ENCODE results near the gene PANK4. TPM values are rescaled to one million over a fixed set of nuclear protein-coding genes. Genes with fewer than 3 reads are reported as not detected.

Gene PANK4
- total and polyA plus RNA-seq, 9 donors = 19.7 to 30.2 (median 22.5) TPM

DNA sequence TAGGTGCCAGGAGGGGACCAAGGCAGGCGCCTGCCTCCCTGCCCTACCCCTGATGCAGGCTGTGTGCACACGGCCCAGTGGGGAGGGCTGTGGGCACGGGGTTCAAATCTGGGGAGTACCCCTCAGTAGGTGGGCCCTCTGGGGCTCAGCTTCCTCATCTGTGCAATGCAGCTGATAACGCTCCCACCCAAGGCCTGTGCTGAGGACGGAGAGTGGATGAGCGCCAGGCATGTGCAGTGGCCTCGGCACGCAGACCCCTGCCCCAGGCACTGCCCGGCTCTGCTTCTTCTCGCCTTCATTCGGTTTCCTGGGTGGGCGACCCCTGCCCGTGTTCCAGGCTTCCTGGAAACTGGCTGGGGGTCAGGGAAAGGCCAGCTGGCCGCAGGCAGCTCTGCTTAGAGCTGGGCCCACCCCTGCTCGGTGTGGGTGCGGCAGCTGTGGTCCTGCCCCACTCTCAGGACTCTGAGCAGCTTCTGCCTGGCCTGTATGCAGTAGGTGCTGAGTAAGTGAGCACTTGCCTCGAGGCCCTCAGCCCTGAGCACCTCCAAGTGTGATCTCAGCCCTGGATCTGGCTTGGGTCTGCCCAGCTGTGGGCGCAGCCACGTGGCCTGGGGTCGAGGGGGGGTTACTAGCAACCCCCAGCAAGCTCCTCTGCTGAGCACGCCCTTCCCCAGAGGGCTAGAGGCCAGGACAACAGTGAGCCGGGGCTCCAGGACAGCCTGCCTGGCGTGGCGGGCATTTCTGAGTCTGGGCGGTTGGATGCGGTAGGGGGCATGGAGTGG is 17.9 kb upstream of the PANK4 start:
- H3K9me3 ChIP-seq (replicated peaks; ENCODE audit: control insufficient read depth, low read depth, low read length) = no peaks in the 10 kb centered on the region
- H3K4me1 ChIP-seq (ENCODE audit: control insufficient read depth, insufficient read depth, low read length) = peaks cover 75% of the 10 kb centered on the region
- H3K27me3 ChIP-seq (ENCODE audit: control insufficient read depth, insufficient read depth, low read length) = peaks cover 23% of the 10 kb centered on the region
- peak; percentile 64 for DNase-seq
- H3K27ac ChIP-seq (ENCODE audit: low read length) = peak overlapping the region; percentile 51
- H3K36me3 ChIP-seq (ENCODE audit: control insufficient read depth, insufficient read depth, low read length) = no peaks in the 10 kb centered on the region
- no peak overlapping the region for H3K4me3 ChIP-seq (ENCODE audit: low read length)
- 35% methylated on average over 24 of the region's 26 CpGs for WGBS (ENCODE audit: insufficient coverage)

DNA sequence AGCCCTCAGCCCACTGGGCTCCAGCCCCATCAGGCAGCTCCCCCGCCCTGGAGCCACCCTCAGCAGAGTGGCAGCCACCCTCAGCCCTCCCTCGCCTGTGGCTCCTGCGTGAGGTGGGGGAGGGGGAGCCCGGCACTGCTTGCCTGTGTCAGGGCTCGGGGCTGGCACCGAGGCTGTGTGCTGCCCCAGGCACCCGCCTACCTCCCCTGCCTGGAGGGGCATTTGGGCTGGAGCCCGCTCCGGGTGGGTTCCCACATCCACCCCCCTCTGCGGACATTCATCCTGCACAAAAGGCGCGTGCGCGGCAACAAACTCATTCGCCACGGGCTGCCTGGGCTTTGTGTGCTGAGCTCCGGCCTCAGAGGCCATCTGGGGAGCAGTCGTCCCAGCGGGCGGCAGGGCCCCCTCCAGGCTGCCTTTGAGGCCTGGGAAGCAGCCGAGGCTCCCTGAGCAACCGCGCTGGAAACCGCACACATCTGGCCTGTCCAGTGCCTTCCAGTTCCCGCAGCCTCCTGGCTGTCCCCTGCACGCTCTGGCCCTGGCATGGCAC is 17.2 kb upstream of the PANK4 start:
- peak overlapping the region; percentile 7 for H3K27ac ChIP-seq (ENCODE audit: low read length)
- no peaks in the 10 kb centered on the region for H3K36me3 ChIP-seq (ENCODE audit: control insufficient read depth, insufficient read depth, low read length)
- DNase-seq = no peak
- 19% methylated on average over 23 of the region's 26 CpGs for WGBS (ENCODE audit: insufficient coverage)
- H3K9me3 ChIP-seq (replicated peaks; ENCODE audit: control insufficient read depth, low read depth, low read length) = no peaks in the 10 kb centered on the region
- peaks cover 26% of the 10 kb centered on the region for H3K27me3 ChIP-seq (ENCODE audit: control insufficient read depth, insufficient read depth, low read length)
- H3K4me3 ChIP-seq (ENCODE audit: low read length) = no peak overlapping the region
- H3K4me1 ChIP-seq (ENCODE audit: control insufficient read depth, insufficient read depth, low read length) = peaks cover 68% of the 10 kb centered on the region

DNA sequence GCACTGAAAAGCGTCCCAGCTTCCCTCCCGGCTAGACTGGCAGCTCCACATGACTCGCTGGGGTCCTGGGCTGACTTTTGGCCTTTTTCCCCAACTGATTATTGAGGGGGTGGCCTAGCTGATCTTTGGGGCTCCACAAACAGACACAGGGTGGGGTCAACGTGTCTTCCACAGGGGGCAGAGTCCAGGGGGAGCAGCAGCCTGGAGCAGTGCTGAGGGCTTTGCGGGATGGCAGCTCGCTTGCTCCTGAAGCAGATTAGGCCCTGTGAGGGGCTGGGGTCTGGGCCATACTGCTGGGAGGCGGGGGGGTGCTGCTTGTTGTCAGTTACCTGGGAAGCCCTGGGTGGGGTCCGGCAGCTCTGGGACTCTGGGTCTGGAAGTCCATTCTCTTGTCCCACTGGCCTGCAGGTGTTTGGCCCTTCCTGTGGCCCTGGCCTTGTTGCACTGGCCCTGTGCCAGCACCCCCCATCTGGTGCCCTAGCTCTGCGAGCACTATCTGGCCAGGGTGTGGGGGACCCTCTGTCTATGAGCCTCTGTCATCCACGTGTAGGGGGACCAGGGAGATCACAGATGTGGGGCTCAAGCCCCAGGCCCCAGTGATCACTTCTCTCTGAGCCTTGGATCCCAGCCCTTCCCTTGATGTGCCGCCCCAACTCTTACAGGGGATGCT is 16.0 kb upstream of the PANK4 start:
- Histone ChIP-seq H3K36me3 (ENCODE audit: control insufficient read depth, insufficient read depth, low read length) (no peaks in the 10 kb centered on the region), H3K4me1 (ENCODE audit: control insufficient read depth, insufficient read depth, low read length) (peaks cover 62% of the 10 kb centered on the region), H3K27ac (ENCODE audit: low read length) (no peak overlapping the region), H3K9me3 (replicated peaks; ENCODE audit: control insufficient read depth, low read depth, low read length) (no peaks in the 10 kb centered on the region), H3K27me3 (ENCODE audit: control insufficient read depth, insufficient read depth, low read length) (peaks cover 26% of the 10 kb centered on the region), H3K4me3 (ENCODE audit: low read length) (no peak overlapping the region)
- no peak for DNase-seq
- WGBS (ENCODE audit: insufficient coverage) = 60% methylated on average over 8 of the region's 11 CpGs

DNA sequence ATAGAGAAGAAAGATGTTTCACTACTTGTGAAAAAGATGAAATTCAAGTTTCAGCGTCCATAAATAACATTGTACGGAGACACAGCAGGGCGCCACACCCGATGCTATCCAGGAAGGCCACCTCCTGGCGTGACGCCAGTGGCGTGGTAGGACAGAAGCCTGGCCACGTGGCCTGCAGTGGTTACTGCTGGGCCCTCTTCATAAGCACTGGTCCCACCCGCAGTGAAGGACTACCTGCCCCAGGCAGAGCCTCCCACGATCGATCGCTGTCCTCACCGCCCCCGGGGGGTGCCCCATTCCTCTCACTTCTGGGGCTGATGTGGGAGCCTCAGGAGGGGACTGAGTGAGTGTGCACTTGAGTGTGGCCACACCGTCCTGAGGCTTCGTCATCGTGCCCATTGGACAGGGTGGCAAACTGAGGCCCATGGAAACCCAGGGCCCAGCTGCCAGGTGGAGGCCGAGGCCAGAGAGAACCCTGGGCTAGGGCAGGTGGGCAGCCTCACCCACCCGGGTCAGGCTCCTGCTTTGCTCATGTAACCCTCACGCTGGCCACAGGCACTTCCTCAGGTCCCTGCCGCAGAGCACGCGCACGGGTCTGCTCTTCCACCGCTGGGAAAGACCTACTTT is 15.3 kb upstream of the PANK4 start:
- no peak overlapping the region for H3K4me3 ChIP-seq (ENCODE audit: low read length)
- 78% methylated on average over 24 of the region's 25 CpGs for WGBS (ENCODE audit: insufficient coverage)
- peaks cover 20% of the 10 kb centered on the region for H3K27me3 ChIP-seq (ENCODE audit: control insufficient read depth, insufficient read depth, low read length)
- H3K27ac ChIP-seq (ENCODE audit: low read length) = no peak overlapping the region
- no peak for DNase-seq
- H3K4me1 ChIP-seq (ENCODE audit: control insufficient read depth, insufficient read depth, low read length) = peaks cover 58% of the 10 kb centered on the region
- H3K36me3 ChIP-seq (ENCODE audit: control insufficient read depth, insufficient read depth, low read length) = no peaks in the 10 kb centered on the region
- no peaks in the 10 kb centered on the region for H3K9me3 ChIP-seq (replicated peaks; ENCODE audit: control insufficient read depth, low read depth, low read length)

DNA sequence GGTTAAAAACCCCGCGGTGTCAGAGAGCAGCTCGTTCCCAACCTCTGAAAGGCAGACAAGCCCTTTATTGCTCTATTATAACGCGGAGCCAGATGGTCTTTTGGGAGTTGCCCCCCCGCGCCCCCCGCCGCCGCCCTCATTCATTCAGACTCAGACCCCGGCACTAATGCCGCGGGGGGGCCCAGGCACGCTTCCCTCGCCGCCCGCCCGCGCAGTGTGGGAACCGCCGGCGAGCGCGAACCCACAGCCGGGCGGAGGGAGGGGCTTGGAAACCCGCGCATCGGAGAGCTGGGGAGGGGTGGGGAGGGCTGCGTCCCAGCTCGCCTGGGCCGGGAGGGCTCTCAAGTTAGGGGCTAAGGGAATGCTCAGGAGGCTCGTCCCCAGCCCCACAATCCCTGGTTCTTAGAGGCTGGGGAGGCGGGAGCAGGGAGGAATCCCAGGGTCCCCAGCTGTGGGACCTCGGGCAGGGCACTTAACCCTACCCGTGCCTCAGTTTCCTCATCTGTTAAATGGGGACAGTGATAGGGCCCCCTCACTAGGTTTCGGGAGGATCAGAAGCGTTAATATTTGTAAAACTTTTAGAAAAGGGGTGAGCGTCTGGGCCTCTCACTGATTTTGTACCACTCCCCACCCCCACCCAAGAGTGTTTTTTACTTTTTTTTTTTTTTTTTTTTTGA is 14.6 kb upstream of the PANK4 start:
- 0% methylated on average over 20 of the region's 39 CpGs for WGBS (ENCODE audit: insufficient coverage)
- H3K4me1 ChIP-seq (ENCODE audit: control insufficient read depth, insufficient read depth, low read length) = peaks cover 54% of the 10 kb centered on the region
- DNase-seq = no peak
- no peak overlapping the region for H3K4me3 ChIP-seq (ENCODE audit: low read length)
- H3K9me3 ChIP-seq (replicated peaks; ENCODE audit: control insufficient read depth, low read depth, low read length) = no peaks in the 10 kb centered on the region
- H3K27ac ChIP-seq (ENCODE audit: low read length) = no peak overlapping the region
- H3K36me3 ChIP-seq (ENCODE audit: control insufficient read depth, insufficient read depth, low read length) = no peaks in the 10 kb centered on the region
- H3K27me3 ChIP-seq (ENCODE audit: control insufficient read depth, insufficient read depth, low read length) = peaks cover 21% of the 10 kb centered on the region

DNA sequence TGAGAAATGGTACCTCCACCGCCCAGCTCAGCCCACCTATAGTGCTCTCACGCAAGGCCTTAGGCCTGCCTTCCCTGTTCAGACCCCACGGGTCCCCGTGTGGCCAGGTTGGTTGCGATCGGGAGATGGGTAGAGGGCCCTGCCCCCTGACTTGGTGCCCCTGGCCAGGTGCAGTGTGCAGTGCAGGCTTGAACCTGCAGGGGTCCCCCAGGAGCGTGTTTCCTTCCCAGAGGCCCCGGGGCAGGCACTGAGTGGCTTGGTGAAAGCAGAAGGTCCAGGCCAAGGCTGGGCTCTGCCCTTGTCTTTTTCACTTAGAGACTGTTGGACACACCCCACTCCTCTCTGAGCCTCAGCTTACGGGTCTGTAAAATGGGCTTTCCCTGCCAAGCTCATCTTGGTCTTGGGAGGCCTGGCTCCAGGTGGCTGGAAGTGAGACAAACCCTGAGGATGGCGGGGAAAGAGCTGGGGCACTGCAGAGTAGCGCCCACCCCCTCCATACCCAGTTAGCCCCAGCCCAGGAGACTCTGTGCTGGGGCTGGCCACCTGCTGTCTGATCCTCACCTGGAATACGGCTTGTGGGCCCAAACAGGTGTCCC is 13.0 kb upstream of the PANK4 start:
- H3K4me3 ChIP-seq (ENCODE audit: low read length) = no peak overlapping the region
- DNase-seq = no peak
- no peak overlapping the region for H3K27ac ChIP-seq (ENCODE audit: low read length)
- H3K27me3 ChIP-seq (ENCODE audit: control insufficient read depth, insufficient read depth, low read length) = peaks cover 37% of the 10 kb centered on the region
- peaks cover 42% of the 10 kb centered on the region for H3K4me1 ChIP-seq (ENCODE audit: control insufficient read depth, insufficient read depth, low read length)
- H3K9me3 ChIP-seq (replicated peaks; ENCODE audit: control insufficient read depth, low read depth, low read length) = no peaks in the 10 kb centered on the region
- 77% methylated on average over 4 of the region's 12 CpGs for WGBS (ENCODE audit: insufficient coverage)
- no peaks in the 10 kb centered on the region for H3K36me3 ChIP-seq (ENCODE audit: control insufficient read depth, insufficient read depth, low read length)

DNA sequence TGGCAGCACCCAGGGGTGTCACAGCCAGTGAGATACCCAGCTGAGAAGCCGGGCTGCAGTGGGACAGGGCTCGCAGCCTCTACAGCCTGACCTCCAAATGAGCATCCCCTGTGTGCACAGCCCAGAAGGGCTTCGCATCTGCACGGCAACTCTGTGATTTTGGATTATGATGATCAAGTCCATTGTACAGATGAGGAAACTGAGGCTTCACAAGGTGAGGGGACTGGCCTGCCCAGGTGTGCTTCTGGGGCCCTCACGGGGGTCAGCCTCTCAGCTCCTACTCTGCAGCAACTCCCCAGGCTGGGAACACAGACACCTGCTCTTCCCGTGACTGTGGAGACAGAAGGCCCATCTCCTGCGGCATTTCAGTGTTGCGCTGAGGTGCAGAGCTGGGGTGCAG is 12.5 kb upstream of the PANK4 start:
- Histone ChIP-seq H3K36me3 (ENCODE audit: control insufficient read depth, insufficient read depth, low read length) (no peaks in the 10 kb centered on the region), H3K4me3 (ENCODE audit: low read length) (no peak overlapping the region), H3K4me1 (ENCODE audit: control insufficient read depth, insufficient read depth, low read length) (peaks cover 39% of the 10 kb centered on the region), H3K27ac (ENCODE audit: low read length) (no peak overlapping the region), H3K9me3 (replicated peaks; ENCODE audit: control insufficient read depth, low read depth, low read length) (no peaks in the 10 kb centered on the region), H3K27me3 (ENCODE audit: control insufficient read depth, insufficient read depth, low read length) (peaks cover 42% of the 10 kb centered on the region)
- DNase-seq = no peak
- 77% methylated on average over 7 of the region's 8 CpGs for WGBS (ENCODE audit: insufficient coverage)

DNA sequence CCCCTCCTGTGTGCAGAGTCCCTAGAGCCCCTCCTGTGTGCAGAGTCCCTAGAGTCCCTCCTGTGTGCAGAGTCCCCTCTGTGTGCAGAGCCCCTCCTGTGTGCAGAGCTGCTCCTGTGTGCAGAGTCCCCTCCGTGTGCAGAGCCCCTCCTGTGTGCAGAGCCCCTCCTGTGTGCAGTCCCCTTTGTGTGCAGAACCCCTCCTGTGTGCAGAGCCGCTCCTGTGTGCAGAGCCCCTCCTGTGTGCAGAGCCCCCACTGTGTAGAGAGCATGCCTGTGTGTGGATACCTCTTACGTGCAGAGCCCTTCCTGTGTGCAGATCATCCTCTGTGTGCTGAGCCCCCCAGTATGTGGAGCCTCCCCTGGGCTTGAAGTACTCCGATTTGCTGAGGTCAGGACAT is 12.0 kb upstream of the PANK4 start:
- Histone ChIP-seq H3K27me3 (ENCODE audit: control insufficient read depth, insufficient read depth, low read length) (peaks cover 46% of the 10 kb centered on the region), H3K4me1 (ENCODE audit: control insufficient read depth, insufficient read depth, low read length) (peaks cover 35% of the 10 kb centered on the region), H3K27ac (ENCODE audit: low read length) (no peak overlapping the region), H3K9me3 (replicated peaks; ENCODE audit: control insufficient read depth, low read depth, low read length) (no peaks in the 10 kb centered on the region), H3K36me3 (ENCODE audit: control insufficient read depth, insufficient read depth, low read length) (no peaks in the 10 kb centered on the region), H3K4me3 (ENCODE audit: low read length) (no peak overlapping the region)
- WGBS (ENCODE audit: insufficient coverage) = 76% methylated on average over 2 of the region's 4 CpGs
- no peak for DNase-seq

DNA sequence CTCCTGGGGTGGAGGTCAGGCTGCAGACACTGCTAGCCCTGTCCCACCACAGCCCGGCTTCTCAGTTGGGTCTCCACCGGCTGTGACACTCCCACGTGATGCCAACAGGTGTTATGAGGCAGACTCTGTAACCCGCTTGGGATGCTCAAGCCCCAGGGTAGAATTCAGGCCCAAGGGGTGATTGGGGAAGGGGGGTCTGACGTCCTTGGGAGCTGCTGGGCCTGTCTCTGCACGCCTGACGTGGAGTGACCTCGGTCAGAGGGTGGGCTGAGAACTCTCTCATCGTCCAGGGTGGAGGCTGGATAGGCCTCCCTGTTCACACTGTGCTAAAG is 11.4 kb upstream of the PANK4 start:
- H3K9me3 ChIP-seq (replicated peaks; ENCODE audit: control insufficient read depth, low read depth, low read length) = no peaks in the 10 kb centered on the region
- peaks cover 50% of the 10 kb centered on the region for H3K27me3 ChIP-seq (ENCODE audit: control insufficient read depth, insufficient read depth, low read length)
- H3K4me3 ChIP-seq (ENCODE audit: low read length) = no peak overlapping the region
- no peak for DNase-seq
- H3K27ac ChIP-seq (ENCODE audit: low read length) = no peak overlapping the region
- 75% methylated on average over 5 of the region's 9 CpGs for WGBS (ENCODE audit: insufficient coverage)
- peaks cover 36% of the 10 kb centered on the region for H3K4me1 ChIP-seq (ENCODE audit: control insufficient read depth, insufficient read depth, low read length)
- H3K36me3 ChIP-seq (ENCODE audit: control insufficient read depth, insufficient read depth, low read length) = no peaks in the 10 kb centered on the region
